Neuronal stem cell (in vitro differentiated cells): Measurements from ENCODE around the gene MEIOB.

Source experiments
- DNase-seq: peaks from one replicate; pipeline ENCODE4 v3.0.0-alpha.2; 2013; ENCODE audit warnings: low spot score
- H2AFZ ChIP-seq: one replicate; pipeline ENCODE4 v1.6.1; 2013; ENCODE audit warnings: mild to moderate bottlenecking, low read length, inconsistent platforms
- H2AK5ac ChIP-seq: 2 replicates; pipeline ENCODE4 v1.6.1; 2013; ENCODE audit warnings: low read depth, mild to moderate bottlenecking, inconsistent platforms, low read length, moderate library complexity, mixed read lengths
- H2BK120ac ChIP-seq: 2 replicates; pipeline ENCODE4 v1.6.1; 2013; ENCODE audit warnings: low read depth, mild to moderate bottlenecking, inconsistent platforms, low read length, moderate library complexity, mixed read lengths
- H2BK12ac ChIP-seq: one replicate; pipeline ENCODE4 v1.6.1; 2013; ENCODE audit warnings: low read length, inconsistent platforms
- H2BK15ac ChIP-seq: 2 replicates; pipeline ENCODE4 v1.6.1; 2013; ENCODE audit warnings: mild to moderate bottlenecking, low read length, inconsistent platforms, mixed read lengths
- H2BK5ac ChIP-seq: one replicate; pipeline ENCODE4 v1.6.1; 2013; ENCODE audit warnings: inconsistent platforms, mild to moderate bottlenecking, low read length, moderate library complexity
- H3K14ac ChIP-seq: one replicate; pipeline ENCODE4 v1.6.1; 2013; ENCODE audit warnings: low read length, inconsistent platforms
- H3K18ac ChIP-seq: 2 replicates; pipeline ENCODE4 v1.6.1; 2013; ENCODE audit warnings: low read length, inconsistent platforms
- H3K23ac ChIP-seq: 2 replicates; pipeline ENCODE4 v1.6.1; 2013; ENCODE audit warnings: low read depth, mild to moderate bottlenecking, mixed read lengths, low read length, inconsistent platforms; ENCODE audit not compliant: poor library complexity
- H3K27ac ChIP-seq: replicated peaks from 3 replicates; pipeline ENCODE4 v1.5.1; 2013; ENCODE audit warnings: low read length, inconsistent platforms
- H3K27me3 ChIP-seq, 3 experiments: 2 replicates each; pipeline ENCODE4 v1.6.1; 2013; ENCODE audit warnings: low read length in 3 of 3, mild to moderate bottlenecking in 2 of 3, inconsistent platforms in 1 of 3, low read depth in 1 of 3, mixed read lengths in 1 of 3, moderate library complexity in 1 of 3; ENCODE audit not compliant: control insufficient read depth in 3 of 3, insufficient read depth in 3 of 3
- H3K36me3 ChIP-seq, 2 donors: replicated peaks in 1 of 2; 2 replicates each; pipeline ENCODE4 v1.6.1; 2013; ENCODE audit warnings: low read length in 2 of 2; ENCODE audit not compliant: control insufficient read depth in 2 of 2, insufficient read depth in 2 of 2
- H3K4ac ChIP-seq: 2 replicates; pipeline ENCODE4 v1.6.1; 2013; ENCODE audit warnings: inconsistent platforms, mild to moderate bottlenecking, low read length, moderate library complexity
- H3K4me1 ChIP-seq, 2 donors: 1 replicate in 1 of 2; 2 replicates in 1 of 2; pipeline ENCODE4 v1.6.1; 2013; ENCODE audit warnings: low read length in 2 of 2, low read depth in 1 of 2; ENCODE audit not compliant: control insufficient read depth in 2 of 2, insufficient read depth in 1 of 2
- H3K4me2 ChIP-seq: one replicate; pipeline ENCODE4 v1.6.1; 2013; ENCODE audit warnings: mild to moderate bottlenecking, low read length, inconsistent platforms; ENCODE audit not compliant: insufficient read depth, poor library complexity, severe bottlenecking
- H3K4me3 ChIP-seq, 2 donors: 2 replicates each; pipeline ENCODE4 v1.5.1; 2013; ENCODE audit warnings: low read length in 2 of 2, mild to moderate bottlenecking in 2 of 2, inconsistent platforms in 1 of 2, moderate library complexity in 1 of 2
- H3K79me1 ChIP-seq: one replicate; pipeline ENCODE4 v1.6.1; 2013; ENCODE audit warnings: low read depth, mild to moderate bottlenecking, inconsistent platforms, low read length, moderate library complexity
- H3K9ac ChIP-seq: one replicate; pipeline ENCODE4 v1.6.1; 2013; ENCODE audit warnings: mild to moderate bottlenecking, low read depth, low read length, inconsistent platforms; ENCODE audit not compliant: poor library complexity
- H3K9me3 ChIP-seq, 2 donors: replicated peaks in 1 of 2; 2 replicates each; pipeline versions ENCODE3 to v1.6.1; 2013; ENCODE audit warnings: low read length in 2 of 2, mild to moderate bottlenecking in 2 of 2, inconsistent platforms in 1 of 2, low read depth in 1 of 2, mixed read lengths in 1 of 2, moderate library complexity in 1 of 2; ENCODE audit not compliant: control insufficient read depth in 2 of 2, insufficient read depth in 1 of 2
- H4K8ac ChIP-seq: one replicate; pipeline ENCODE4 v1.6.1; 2013; ENCODE audit warnings: low read depth, mild to moderate bottlenecking, inconsistent platforms, low read length, moderate library complexity
- H4K91ac ChIP-seq: one replicate; pipeline ENCODE4 v1.6.1; 2013; ENCODE audit warnings: low read length, low read depth, mild to moderate bottlenecking, inconsistent platforms; ENCODE audit not compliant: poor library complexity
- WGBS, 2 donors: extraction: QIAGEN DNeasy Blood & Tissue Kit; methylation state at CpG; one replicate each; pipeline ENCODE4 v1.1.7; 2013; ENCODE audit warnings: missing lambda C conversion rate in 2 of 2, mixed read lengths in 1 of 2; ENCODE audit not compliant: insufficient read length in 2 of 2, insufficient replicate concordance in 1 of 2; ENCODE audit errors: extremely low coverage in 2 of 2; 5-methylcytosine and 5-hydroxymethylcytosine counted together

The MEIOB gene

DNA sequence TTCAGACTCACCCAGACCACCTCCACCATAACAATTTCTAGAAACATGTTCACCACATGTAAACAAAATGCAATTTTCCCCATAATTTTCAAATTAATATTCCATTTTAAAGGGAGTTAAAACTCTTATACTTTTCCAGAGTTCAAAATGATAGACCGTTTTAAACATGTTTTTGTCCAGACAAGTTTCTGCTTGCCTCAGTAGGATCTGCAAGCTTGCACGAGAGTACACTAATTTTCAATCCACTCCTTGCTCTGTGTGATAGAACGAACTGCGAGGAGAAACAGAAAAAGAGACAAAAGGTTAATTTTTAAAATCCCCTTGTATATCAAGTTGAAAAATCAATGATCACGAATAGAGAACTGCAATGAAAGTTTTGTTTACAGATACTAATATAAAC lies 37.9 kb downstream of the MEIOB start:
- Histone ChIP-seq H2BK120ac (no peak overlapping the region), H2AK5ac (no peak overlapping the region), H3K4me3 (no peak overlapping the region), H3K79me1 (no peaks in the 10 kb centered on the region), H4K91ac (no peak overlapping the region), H3K4ac (no peak overlapping the region), H2BK5ac (no peak overlapping the region), H3K23ac (no peak overlapping the region), H2AFZ (no peak overlapping the region), H3K36me3 (peaks cover 2 to 28% of the 10 kb centered on the region in 2 donors), H3K9ac (no peak overlapping the region), H3K4me1 (no peaks in the 10 kb centered on the region), H3K4me2 (no peak overlapping the region), H3K18ac (no peak overlapping the region), H3K14ac (no peak overlapping the region), H3K27me3 (no peaks in the 10 kb centered on the region), H2BK12ac (no peak overlapping the region), H4K8ac (no peak overlapping the region), H3K27ac (no peak overlapping the region), H2BK15ac (no peak overlapping the region), H3K9me3 (no peaks in the 10 kb centered on the region)
- WGBS, 2 donors: no CpG with 5 or more reads among the region's 5 CpGs
- DNase-seq: no peak

- H3K36me3 ChIP-seq: peaks cover 5 to 33% of the 10 kb centered on the region in 2 donors
- no peak overlapping the region for H3K4ac ChIP-seq
- no peak overlapping the region for H2AK5ac ChIP-seq
- peaks cover 0 to 3% of the 10 kb centered on the region in 2 donors for H3K4me1 ChIP-seq
- peak overlapping the region; percentile 48 for H2BK5ac ChIP-seq
- H4K91ac ChIP-seq: no peak overlapping the region
- H3K27ac ChIP-seq: no peak overlapping the region
- no peak overlapping the region for H4K8ac ChIP-seq
- no peak overlapping the region for H2BK15ac ChIP-seq
- H3K23ac ChIP-seq: no peak overlapping the region
- H3K79me1 ChIP-seq: peaks cover 2% of the 10 kb centered on the region
- no peak overlapping the region for H3K9ac ChIP-seq
- H3K18ac ChIP-seq: no peak overlapping the region
- H3K14ac ChIP-seq: no peak overlapping the region
- no peak overlapping the region for H2BK120ac ChIP-seq
- WGBS, 2 donors: no CpG with 5 or more reads among the region's 9 CpGs
- no peak overlapping the region for H3K4me3 ChIP-seq
- no peaks in the 10 kb centered on the region for H3K27me3 ChIP-seq
- no peak overlapping the region for H2BK12ac ChIP-seq
- DNase-seq: no peak
- no peak overlapping the region for H3K4me2 ChIP-seq
- no peaks in the 10 kb centered on the region for H3K9me3 ChIP-seq
- no peak overlapping the region for H2AFZ ChIP-seq
These were observed 39.0 kb downstream of the MEIOB start for GRCh38 chr16:1832838-1833454.

DNA sequence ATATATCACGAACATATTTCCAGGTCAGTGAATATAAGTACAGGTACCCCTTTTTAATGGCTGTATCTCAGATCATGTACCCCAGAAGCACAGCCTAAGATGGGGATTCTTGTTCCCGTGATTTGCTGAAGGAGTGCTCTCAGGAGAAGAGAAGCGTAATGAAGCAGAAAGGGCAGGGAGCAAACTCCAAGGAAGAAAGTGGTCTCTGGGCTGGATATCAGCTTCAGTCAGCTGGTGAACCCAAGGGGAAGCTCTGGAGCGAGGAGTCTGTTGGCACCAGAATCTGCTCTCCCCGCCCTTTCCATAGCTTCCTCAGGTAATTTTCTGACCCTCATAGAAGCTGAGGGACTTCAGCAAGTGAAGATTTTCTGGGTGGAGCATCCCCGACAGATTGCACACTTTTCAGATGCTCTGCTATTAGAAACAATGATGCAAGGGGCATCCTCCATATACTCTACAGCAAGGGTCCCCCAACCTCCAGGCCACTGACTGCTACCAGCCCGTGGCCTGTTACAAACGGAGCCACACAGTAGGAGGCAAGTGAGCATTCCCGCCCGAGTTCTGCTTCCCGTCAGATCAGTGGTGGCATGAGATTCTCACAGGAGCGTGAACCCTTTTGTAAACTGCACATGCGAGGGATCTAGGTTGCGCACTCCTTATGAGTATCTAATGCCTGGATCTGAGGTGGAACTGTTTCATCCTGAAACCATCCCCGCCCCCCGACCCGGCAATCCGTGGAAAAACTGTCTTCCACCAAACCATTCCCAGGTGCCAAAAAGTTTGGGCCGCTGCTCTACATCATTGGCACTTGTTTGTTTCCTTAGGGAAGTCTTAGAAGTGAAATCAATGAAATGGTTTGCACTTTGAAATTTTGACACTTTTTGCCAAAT lies 40.5 kb downstream of the MEIOB start:
- Histone ChIP-seq H2BK15ac (no peak overlapping the region), H2AFZ (no peak overlapping the region), H4K91ac (no peak overlapping the region), H3K4me2 (no peak overlapping the region), H3K27me3 (no peaks in the 10 kb centered on the region), H2BK12ac (no peak overlapping the region), H3K18ac (no peak overlapping the region), H2AK5ac (no peak overlapping the region), H2BK120ac (no peak overlapping the region), H3K79me1 (peaks cover 6% of the 10 kb centered on the region), H3K4ac (no peak overlapping the region), H2BK5ac (no peak overlapping the region), H3K4me3 (no peak overlapping the region), H3K23ac (no peak overlapping the region), H3K27ac (no peak overlapping the region), H3K9me3 (no peaks in the 10 kb centered on the region), H3K36me3 (peaks cover 5 to 33% of the 10 kb centered on the region in 2 donors), H3K4me1 (peaks cover 0 to 10% of the 10 kb centered on the region in 2 donors), H4K8ac (no peak overlapping the region), H3K9ac (no peak overlapping the region), H3K14ac (no peak overlapping the region)
- WGBS, 2 donors: no CpG with 5 or more reads among the region's 19 CpGs
- no peak for DNase-seq

DNA sequence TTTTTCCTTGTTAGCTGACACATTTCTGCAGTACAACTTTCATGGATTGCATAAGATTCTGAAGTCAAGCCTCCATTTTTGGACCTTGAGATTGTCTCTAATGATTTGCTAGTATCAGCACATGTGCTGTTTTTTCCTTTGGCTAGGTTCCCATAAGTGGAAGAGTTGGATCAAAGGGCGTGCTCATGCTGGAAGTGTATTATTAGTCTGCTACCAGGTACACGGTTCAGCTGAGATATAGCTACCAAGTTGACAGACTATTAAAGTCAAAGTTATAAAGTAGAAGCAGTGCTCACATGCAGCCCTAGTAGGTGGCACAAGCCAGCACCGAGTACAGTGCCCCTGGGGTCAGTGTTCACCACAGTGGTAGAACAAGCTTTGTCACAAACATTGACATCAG lies 41.8 kb downstream of the MEIOB start:
- Histone ChIP-seq H3K4me2 (no peak overlapping the region), H3K9me3 (no peaks in the 10 kb centered on the region), H3K23ac (no peak overlapping the region), H4K91ac (no peak overlapping the region), H3K27me3 (no peaks in the 10 kb centered on the region), H3K36me3 (peaks cover 5 to 33% of the 10 kb centered on the region in 2 donors), H4K8ac (no peak overlapping the region), H3K4ac (no peak overlapping the region), H2BK12ac (no peak overlapping the region), H2AFZ (no peak overlapping the region), H3K4me1 (peaks cover 0 to 10% of the 10 kb centered on the region in 2 donors), H3K27ac (no peak overlapping the region), H2BK5ac (no peak overlapping the region), H3K14ac (no peak overlapping the region), H3K18ac (no peak overlapping the region), H2AK5ac (no peak overlapping the region), H3K4me3 (no peak overlapping the region), H3K79me1 (peaks cover 9% of the 10 kb centered on the region), H2BK120ac (no peak overlapping the region), H2BK15ac (no peak overlapping the region), H3K9ac (no peak overlapping the region)
- DNase-seq: no peak
- no CpG with 5 or more reads among the region's 3 CpGs for WGBS, 2 donors
